ENCODE data around the gene BTBD2.
"Not testable (repeated sequence)": the region's sequence is repeated elsewhere in the genome, so short reads cannot be mapped to it uniquely, and the experiment has no call there.

BTBD2 gene

DNA sequence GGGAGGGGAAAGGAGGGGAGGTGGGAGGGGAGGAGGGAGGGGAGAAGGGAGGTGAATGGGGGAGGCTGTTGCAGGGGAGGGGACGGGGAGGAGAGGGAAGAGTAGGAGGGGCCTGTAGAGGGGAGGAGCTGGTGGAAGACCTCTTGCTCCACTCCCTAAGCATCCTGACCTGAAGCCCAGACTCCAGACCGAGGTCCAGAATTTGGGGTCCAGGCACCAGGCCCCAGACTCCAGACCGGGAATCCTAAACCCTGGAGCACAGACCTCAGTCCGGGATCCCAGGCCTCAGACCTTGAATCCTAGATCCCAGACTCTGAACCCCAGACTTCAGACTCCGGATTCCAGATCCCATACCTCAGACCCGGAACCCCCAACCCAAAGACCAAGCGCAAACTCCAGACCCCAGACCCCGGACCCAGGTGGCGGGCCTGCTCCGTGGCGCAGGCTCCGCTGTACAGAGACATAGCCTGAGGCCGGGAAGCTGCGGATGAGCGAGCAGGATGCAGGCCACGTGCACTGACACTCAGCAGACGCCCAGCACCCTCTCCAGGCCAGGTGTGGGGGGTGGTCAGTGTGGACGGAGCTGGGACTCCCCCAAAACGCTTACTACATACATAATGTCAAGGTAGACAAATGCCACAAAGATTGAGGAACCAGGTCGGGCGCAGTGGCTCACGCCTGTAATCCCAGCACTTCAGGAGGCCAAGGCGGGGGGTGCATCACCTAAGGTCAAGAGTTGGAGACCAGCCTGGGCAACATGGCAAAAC, 710 bp upstream of the BTBD2 start:
- FAIRE-seq: no peak
- peak; percentile 39 for DNase-seq (ENCODE audit: low spot score)

GRCh38 chr19:2014731-2015607, 545 bp downstream of the BTBD2 start:
- no peak for FAIRE-seq
- DNase-seq (ENCODE audit: low spot score): no peak

DNA sequence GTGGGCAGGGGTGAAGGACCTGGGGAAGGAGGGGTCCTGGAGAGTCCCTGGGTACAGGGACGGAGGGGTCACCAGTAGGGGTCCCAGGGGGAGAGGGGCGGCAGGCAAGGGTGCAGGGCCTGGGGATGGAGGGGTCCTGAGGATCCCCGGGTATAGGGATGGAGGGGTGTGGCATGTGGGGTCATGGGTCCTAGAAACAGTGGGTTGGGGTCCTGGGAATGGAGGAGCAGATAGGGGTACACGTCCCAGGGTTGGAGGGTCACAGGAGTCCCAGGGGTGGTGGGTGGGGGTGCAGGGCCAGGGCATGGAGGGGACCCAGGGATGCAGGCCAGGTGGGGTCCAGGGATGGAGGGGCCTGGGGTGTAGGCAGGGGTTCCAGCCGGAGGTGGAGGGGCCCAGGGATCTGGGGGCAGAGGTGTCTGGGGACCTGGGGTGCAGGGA, 1.4 kb downstream of the BTBD2 start:
- FAIRE-seq: no peak
- no peak for DNase-seq (ENCODE audit: low spot score)

DNA sequence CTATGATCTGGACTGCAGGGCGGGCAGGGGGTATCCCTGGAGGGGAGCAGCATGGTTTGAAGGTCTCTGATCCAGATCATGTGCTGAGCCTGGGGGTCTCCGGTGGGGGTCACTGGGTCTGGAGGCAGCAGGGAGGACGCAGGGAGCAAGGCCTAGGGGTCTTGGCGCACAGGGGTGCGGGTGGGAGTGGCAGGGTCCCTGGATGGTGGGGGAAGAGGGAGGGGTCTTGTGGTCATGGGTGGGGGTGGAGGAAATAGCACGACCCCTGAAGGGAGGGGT, 1.9 kb downstream of the BTBD2 start:
- no peak for DNase-seq (ENCODE audit: low spot score)
- no peak for FAIRE-seq

DNA sequence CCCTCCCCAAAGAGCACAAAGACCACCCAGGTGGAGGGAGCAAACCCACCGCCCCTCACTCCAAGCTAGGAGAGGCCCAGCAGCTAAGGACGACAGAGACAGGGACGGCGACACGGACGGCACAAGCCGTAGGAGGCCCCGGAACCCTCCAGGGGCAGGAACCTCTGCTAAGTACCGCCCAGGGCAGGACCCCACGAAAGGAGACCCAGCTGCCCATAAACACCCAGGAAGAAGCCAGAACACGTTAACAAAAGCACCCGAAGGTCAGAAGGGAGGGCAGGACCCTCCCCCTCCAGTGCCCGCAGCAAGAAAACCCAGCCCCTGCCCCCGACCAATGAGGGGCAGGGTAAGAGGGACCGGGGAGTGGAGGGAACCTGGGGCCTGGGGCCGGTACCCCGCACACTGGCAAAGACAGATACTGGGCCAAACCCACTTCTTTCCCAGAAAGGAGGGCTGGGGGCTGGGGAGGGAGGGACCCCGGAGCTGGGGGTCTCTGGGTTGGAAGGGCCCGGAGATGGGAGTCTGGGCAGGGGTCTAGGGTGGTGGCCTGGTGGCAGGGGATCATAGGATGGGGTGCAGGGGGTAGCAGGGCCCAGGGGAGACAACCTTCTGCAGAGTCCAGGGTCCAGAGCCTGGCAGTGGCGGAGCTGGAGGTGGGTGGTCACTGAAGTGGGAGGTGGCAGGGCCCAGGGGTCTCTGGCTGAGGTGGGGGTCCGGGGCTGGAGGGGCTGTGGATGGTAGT, 2.4 kb downstream of the BTBD2 start:
- DNase-seq (ENCODE audit: low spot score): no peak
- no peak for FAIRE-seq

- DNase-seq (ENCODE audit: low spot score): no peak
- no peak for FAIRE-seq
These were observed 4.3 kb downstream of the BTBD2 start for GRCh38 chr19:2011169-2011568.

DNA sequence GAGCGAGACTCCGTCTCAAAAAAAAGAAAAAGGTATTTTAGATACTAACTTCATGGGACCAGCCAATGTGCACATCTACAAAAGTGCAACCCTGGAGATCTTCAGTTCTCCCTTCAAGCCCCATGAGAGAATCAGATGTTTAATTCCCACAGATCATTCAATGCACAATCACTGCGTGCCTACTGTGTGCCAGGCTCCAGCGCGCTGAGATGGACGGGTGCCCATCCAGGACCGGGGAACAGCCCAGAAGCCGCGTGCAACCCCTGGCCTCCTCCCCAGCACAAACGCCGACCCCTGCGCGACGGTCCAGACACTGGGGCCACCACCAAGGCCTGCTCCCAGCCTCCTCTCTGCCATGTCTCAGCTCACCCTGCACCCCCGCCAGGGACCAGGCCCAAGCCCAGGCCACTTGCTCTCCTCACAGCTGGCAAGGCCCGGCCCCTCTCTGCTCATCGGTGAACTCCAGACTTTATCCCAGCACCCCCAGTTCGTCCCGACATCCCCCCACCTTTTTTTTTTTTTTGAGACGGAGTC, 5.3 kb downstream of the BTBD2 start:
- DNase-seq (ENCODE audit: low spot score): no peak
- FAIRE-seq: no peak

GRCh38 chr19:2003874-2004273, 11.6 kb downstream of the BTBD2 start:
- DNase-seq (ENCODE audit: low spot score): no peak
- no peak for FAIRE-seq

DNA sequence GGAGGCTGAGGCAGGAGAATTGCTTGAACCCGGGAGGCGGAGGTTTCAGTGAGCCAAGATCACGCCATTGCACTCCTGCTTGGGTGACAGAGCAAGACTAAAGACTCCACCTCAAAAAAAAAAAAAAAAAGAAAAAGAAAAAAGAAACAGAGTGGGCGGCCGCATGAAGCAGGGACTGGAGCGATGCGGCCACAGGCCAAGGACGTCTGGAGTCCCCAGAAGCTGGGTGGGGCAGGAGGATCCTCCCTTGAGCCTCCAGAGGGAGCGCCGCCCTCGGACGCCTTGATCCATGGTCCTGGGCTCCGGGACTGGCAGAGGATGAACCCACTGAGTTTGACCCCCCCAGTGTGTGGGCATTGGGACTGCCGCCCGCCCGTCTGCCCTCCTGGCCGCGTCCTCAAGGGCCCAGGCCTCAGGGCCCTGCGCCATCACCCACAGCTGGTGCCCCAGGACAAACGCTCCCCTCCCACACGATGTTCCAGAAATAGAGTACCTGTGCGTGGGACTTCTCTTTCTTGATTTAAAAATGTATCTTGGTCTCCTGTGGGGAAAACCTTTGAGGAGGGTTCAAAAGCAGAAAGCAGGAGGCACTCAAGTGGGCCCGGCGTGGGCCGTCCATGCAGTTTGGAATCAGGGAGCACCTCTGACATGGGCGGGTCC, 15.5 kb downstream of the BTBD2 start:
- FAIRE-seq (no peak), DNase-seq (ENCODE audit: low spot score) (no peak)

DNA sequence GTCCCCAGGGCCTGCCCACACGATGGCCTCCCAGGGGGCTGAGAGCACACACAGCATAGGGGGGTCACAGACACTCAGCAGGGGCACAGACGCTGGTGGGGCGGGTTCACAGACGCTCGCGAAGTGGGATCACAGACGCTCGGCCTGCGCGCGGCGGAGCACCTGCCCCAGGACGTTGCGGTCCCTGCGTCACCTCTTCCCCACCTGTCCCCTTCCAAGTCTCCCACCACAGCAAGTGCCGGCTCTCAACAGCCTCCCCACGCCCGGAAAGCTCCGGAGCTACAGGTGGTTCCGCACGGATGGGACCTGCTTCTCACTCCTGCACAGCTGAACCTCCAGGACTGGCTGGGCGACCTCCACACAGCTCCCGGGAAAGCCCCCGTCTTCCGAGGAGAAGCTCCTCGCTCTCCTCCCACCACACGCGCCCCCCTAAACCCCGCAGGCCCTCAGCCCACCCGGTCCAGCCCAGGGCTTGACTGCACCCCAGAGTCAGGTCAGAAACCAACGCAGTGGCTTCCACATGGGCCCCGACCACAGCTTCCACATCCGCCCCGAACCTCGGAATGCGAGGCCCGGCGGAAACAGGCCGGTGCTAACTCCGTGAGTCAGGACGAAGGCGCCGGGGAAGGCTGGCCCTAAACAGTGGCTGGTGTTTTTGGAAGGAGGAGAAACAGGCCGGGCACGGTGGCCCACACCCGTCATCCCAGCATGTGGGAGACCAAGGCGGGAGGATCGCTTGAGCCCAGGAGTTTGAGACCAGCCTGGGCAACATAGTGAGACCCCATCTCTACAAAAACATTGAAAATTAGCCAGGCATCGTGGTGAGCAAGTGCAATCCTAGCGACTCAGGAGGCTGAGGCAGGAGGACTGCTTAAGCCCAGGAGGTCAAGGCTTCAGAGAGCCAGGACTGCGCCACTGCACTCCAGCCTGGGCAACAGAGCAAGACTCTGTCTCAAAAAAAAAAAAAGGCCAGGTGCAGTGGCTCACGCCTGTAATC, 16.5 kb downstream of the BTBD2 start:
- no peak for FAIRE-seq

DNA sequence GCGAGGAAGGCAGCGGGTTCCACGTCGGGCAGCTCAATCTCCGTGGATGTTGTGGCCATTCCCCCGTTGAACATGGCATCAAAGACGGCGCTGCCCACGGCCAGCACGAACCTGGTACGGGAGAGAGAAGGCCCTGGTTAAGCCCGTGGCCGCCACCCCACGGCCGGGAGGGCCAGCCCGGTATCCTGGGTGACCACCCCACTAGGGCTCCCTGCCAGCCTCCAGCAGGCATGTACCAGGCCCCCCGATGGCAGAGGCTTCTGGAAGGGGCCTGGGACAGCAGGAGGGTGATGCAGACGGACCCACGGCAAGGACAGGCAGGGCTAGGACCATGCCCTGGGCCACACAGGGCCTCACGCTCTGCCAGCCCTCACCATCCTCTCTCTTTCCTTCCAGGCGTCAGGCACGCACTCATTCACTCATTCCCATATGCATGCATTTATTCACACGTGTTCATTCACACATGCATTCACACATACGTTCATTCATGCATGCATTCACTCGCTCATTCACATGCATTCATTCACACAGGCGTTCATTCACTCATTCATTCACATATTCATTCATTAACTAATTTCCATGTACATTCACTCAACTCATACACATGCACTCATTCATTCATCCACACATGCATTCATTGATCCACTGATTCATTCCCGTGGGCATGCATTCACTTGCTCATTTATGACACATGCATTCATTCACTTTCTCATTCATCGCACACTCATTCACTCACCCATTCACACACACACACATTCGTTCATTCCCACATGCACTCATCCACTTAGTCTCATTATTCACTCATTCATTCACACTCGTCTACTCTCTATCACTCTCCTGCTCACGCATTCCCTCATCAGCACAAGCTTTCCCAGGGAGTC, 17.9 kb downstream of the BTBD2 start:
- FAIRE-seq: no peak
- no peak for DNase-seq (ENCODE audit: low spot score)

More for the DNA sequence above, 16.5 kb downstream of the BTBD2 start:
- DNase-seq (ENCODE audit: low spot score): no peak

DNA sequence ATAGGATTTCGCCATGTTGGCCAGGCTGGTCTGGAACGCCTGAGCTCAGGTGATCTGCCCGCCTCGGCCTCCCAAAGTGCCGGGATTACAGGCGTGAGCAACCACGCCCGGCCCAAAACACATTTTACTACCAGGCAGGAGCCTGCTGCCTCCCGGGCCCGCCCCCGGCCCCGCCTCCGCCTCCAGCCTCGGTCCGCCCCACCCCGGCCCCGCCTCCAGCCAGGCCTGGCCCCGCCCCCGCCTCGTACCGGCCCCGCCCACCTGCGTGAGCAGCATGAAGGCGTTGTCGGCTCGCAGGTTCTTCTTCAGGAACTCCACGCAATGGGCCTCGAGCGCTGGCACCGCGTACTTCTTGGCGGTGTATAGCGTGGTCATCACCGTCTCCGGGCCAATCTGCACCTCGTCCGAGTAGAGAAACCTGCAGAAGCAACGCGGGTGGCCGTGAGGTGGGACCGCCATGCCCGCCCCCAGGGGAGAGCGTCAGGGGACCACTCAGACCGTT, 22.7 kb downstream of the BTBD2 start:
- no peak for DNase-seq (ENCODE audit: low spot score)
- no peak for FAIRE-seq

DNA sequence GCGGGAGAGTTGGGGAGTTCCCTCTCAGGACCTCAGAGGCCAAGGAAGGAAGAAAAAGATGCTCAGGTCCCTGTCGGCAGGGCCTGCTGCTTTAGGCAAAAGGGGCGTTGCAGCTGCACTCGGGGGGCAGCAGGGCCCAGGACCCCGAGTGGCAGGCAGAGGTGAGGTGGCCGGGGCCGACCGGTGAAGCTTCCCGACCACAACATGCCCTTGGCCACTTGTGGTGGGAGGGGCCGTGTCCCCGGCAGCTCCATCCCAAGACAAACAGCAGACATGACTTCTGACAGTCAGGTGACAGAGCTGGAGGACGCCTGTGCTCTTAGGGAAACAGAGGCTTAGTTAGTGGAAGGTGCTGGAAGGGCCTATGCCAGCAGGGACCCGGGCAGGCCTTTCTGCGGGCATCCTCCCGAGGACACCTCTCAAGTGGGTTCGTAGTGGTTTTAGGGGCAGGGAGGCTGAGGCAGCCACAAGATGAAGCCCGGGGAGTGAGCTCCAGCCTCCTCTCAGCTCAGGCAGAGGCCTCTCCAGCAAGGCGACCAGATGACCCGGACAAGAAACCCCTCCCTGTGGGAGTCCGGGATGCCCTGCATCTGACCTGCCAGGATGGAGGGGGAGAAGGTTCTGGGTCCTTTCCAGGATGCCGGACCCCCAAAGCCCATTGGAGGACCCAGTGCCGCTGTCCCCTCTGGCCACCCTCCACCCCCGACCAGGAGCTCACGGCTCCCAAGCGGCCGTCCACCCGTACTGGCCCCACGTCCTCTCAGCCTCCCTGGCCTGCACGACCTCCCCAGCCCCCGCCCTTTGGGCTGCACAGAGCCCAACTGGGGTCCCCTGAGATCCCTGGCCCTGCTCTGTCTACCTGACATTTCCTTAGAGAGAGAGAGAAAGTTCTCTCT, 24.2 kb downstream of the BTBD2 start:
- no peak for DNase-seq (ENCODE audit: low spot score)
- FAIRE-seq: no peak

DNA sequence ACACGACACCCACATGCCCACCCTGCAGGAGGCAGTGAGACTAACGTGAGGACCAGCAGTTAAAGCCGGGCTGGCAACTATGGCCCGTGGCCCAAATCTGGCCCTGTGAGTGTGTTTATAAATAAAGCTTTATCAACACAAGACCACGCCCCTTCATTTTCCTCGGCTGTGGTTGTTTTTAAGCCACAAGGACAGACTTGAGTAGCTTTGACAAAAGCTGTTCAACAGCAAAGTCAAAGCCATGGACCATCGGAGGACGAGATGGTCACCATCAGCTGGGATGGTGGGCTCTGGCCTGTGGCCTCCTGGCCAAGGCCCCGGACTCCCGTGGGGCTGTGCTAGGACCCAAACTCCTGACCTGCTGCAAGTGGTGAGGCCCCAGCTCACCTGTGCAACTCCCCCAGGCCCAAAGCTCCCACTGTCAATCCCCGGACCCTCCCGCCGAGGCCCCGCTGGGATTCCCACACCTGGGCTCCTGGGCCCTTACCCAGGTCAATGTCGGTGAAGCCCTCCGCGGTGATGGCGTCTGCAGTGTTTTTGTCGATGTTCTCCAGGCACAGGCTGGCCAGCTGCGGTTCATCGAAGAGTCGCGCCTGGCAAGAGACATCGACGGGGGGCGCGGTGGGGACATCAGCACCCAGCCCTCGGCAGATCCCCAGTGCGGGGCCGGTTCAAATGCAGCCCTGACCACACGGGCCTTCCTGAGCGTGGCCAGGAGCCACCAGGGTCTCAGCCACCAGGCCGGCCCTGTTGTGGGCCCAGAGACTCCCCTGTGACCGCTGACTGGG, 25.1 kb downstream of the BTBD2 start:
- FAIRE-seq (no peak), DNase-seq (ENCODE audit: low spot score) (no peak)

GRCh38 chr19:1989513-1990229, 25.8 kb downstream of the BTBD2 start:
- FAIRE-seq: no peak
- no peak for DNase-seq (ENCODE audit: low spot score)

DNA sequence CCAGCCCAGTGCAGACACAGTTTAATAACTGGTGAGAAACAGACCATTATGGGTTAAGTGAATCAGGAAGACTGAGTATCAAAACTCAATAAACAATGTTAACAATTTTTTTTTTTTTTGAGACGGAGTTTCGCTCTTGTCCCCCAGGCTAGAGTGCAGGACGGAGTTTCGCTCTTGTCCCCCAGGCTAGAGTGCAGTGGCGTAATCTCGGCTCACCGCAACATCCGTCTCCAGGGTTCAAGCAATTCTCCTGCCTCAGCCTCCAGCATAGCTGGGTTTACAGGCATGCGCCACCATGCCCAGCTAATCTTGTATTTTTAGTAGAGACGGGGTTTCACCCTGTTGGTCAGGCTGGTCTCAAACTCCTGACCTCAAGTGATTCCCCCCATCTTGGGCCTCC, 27.1 kb downstream of the BTBD2 start:
- not testable (repeated sequence) for FAIRE-seq; DNase-seq (ENCODE audit: low spot score)

Measured in RCC 7860 (cell line).